Loucy (cell line): ENCODE data around the gene SIM2.

Source experiments
- H2AFZ ChIP-seq: fragments of 200-600 bp; sonication (generic); 2 replicates; pipeline ENCODE4 v1.6.0; 2016; ENCODE audit warnings: antibody characterized with exemption, mild to moderate bottlenecking, low read length, moderate library complexity
- H3F3A ChIP-seq: fragments of 200-600 bp; 2 replicates; pipeline ENCODE4 v1.6.0; 2016; ENCODE audit warnings: antibody characterized with exemption, low read depth, mild to moderate bottlenecking
- H3K27me3 ChIP-seq: fragments of 200-600 bp; sonication (generic); 2 replicates; pipeline ENCODE4 v1.6.1; 2014; ENCODE audit warnings: low read length, mild to moderate bottlenecking; ENCODE audit not compliant: insufficient read depth, poor library complexity, severe bottlenecking
- H3K36me3 ChIP-seq: fragments of 200-600 bp; sonication (generic); 2 replicates; pipeline ENCODE4 v1.6.1; 2016; ENCODE audit warnings: low read length; ENCODE audit not compliant: insufficient read depth
- H3K4me1 ChIP-seq: fragments of 200-600 bp; sonication (generic); 2 replicates; pipeline ENCODE4 v1.5.1; 2014; ENCODE audit warnings: low read length, mild to moderate bottlenecking; ENCODE audit not compliant: insufficient read depth, poor library complexity, severe bottlenecking
- H3K4me2 ChIP-seq: fragments of 200-600 bp; sonication (generic); 2 replicates; pipeline ENCODE4 v1.6.0; 2014; ENCODE audit warnings: antibody characterized with exemption, low read length, low read depth, mild to moderate bottlenecking; ENCODE audit not compliant: poor library complexity, severe bottlenecking
- H3K4me3 ChIP-seq: fragments of 200-600 bp; sonication (generic); 2 replicates; pipeline ENCODE4 v1.5.1; 2014; ENCODE audit warnings: low read length, mild to moderate bottlenecking, mixed read lengths; ENCODE audit not compliant: poor library complexity, severe bottlenecking
- H3K79me2 ChIP-seq: fragments of 200-600 bp; sonication (generic); 2 replicates; pipeline ENCODE4 v1.6.1; 2014; ENCODE audit warnings: low read length; ENCODE audit not compliant: insufficient read depth
- H3K9ac ChIP-seq: fragments of 200-600 bp; sonication (generic); 2 replicates; pipeline ENCODE4 v1.6.0; 2014; ENCODE audit warnings: mild to moderate bottlenecking, low read depth, low read length, moderate library complexity; ENCODE audit not compliant: poor library complexity, severe bottlenecking
- H3K9me2 ChIP-seq: fragments of 200-600 bp; sonication (generic); replicated peaks from 2 replicates; pipeline ENCODE4 v1.6.1; 2016; ENCODE audit warnings: low read depth, low read length, mixed read lengths
- H3K9me3 ChIP-seq: fragments of 200-600 bp; sonication (generic); 2 replicates; pipeline ENCODE4 v1.6.1; 2014; ENCODE audit warnings: mild to moderate bottlenecking, antibody characterized with exemption, low read length, low read depth; ENCODE audit not compliant: insufficient read depth
- H4K20me1 ChIP-seq: fragments of 200-600 bp; sonication (generic); 2 replicates; pipeline ENCODE4 v1.6.0; 2014; ENCODE audit warnings: antibody characterized with exemption, low read length, mild to moderate bottlenecking; ENCODE audit not compliant: insufficient read depth, poor library complexity, severe bottlenecking
- CTCF ChIP-seq: fragments of 200-600 bp; sonication (generic); conservative IDR thresholded peaks from 2 replicates; pipeline ENCODE4 v1.5.1; 2014; ENCODE audit warnings: mild to moderate bottlenecking, antibody characterized with exemption, low read length
- EZH2phosphoT487 ChIP-seq: fragments of 200-600 bp; IDR thresholded peaks from 2 replicates; pipeline ENCODE4 v1.6.1; 2018; ENCODE audit warnings: antibody characterized with exemption, mild to moderate bottlenecking, moderate library complexity, borderline replicate concordance

SIM2 gene

GRCh38 chr21:36788120-36788638 is 89.3 kb downstream of the SIM2 start:
- Histone ChIP-seq H3K4me1 (peaks cover 10% of the 10 kb centered on the region), H3K9me3 (no peaks in the 10 kb centered on the region), H3F3A (no peaks in the 10 kb centered on the region), H2AFZ (peak overlapping the region; percentile 15; the same call in 1 of the 2 replicates), H3K27me3 (no peaks in the 10 kb centered on the region), H3K4me2 (peak overlapping the region; percentile 30), H3K36me3 (no peaks in the 10 kb centered on the region), H3K79me2 (no peaks in the 10 kb centered on the region), H4K20me1 (no peaks in the 10 kb centered on the region), H3K9ac (no peak overlapping the region), H3K9me2 (no peaks in the 10 kb centered on the region), H3K4me3 (no peak overlapping the region)
- TF ChIP-seq EZH2phosphoT487 (no peak), CTCF (no peak)

GRCh38 chr21:36790616-36791015 is 91.7 kb downstream of the SIM2 start:
- no peak overlapping the region for H3K4me2 ChIP-seq
- no peaks in the 10 kb centered on the region for H3K9me3 ChIP-seq
- TF ChIP-seq EZH2phosphoT487 (no peak), CTCF (no peak)
- no peaks in the 10 kb centered on the region for H4K20me1 ChIP-seq
- H3K9me2 ChIP-seq: no peaks in the 10 kb centered on the region
- H3K4me1 ChIP-seq: peaks cover 10% of the 10 kb centered on the region
- no peak overlapping the region for H3K4me3 ChIP-seq
- no peaks in the 10 kb centered on the region for H3K79me2 ChIP-seq
- H3K36me3 ChIP-seq: no peaks in the 10 kb centered on the region
- no peaks in the 10 kb centered on the region for H3K27me3 ChIP-seq
- H3K9ac ChIP-seq: no peak overlapping the region
- H2AFZ ChIP-seq: no peak overlapping the region
- no peaks in the 10 kb centered on the region for H3F3A ChIP-seq

GRCh38 chr21:36791180-36791579 is 92.3 kb downstream of the SIM2 start:
- no peak overlapping the region for H3K9ac ChIP-seq
- H4K20me1 ChIP-seq: no peaks in the 10 kb centered on the region
- H3K4me1 ChIP-seq: peaks cover 10% of the 10 kb centered on the region
- H3K9me3 ChIP-seq: peaks cover 2% of the 10 kb centered on the region; the same call in 1 of the 2 replicates
- H3K27me3 ChIP-seq: no peaks in the 10 kb centered on the region
- no peaks in the 10 kb centered on the region for H3K9me2 ChIP-seq
- TF ChIP-seq CTCF: no peak
- no peak for TF ChIP-seq EZH2phosphoT487
- H3K4me2 ChIP-seq: no peak overlapping the region
- no peaks in the 10 kb centered on the region for H3F3A ChIP-seq
- H3K4me3 ChIP-seq: no peak overlapping the region
- no peaks in the 10 kb centered on the region for H3K36me3 ChIP-seq
- no peak overlapping the region for H2AFZ ChIP-seq
- H3K79me2 ChIP-seq: no peaks in the 10 kb centered on the region
